ENCODE results near the gene GCN1. TPM values are rescaled to one million over a fixed set of nuclear protein-coding genes. Genes with fewer than 3 reads are reported as not detected.

The GCN1 gene
- total RNA-seq, 1 donor from 2014 or later = 52.4 TPM

DNA sequence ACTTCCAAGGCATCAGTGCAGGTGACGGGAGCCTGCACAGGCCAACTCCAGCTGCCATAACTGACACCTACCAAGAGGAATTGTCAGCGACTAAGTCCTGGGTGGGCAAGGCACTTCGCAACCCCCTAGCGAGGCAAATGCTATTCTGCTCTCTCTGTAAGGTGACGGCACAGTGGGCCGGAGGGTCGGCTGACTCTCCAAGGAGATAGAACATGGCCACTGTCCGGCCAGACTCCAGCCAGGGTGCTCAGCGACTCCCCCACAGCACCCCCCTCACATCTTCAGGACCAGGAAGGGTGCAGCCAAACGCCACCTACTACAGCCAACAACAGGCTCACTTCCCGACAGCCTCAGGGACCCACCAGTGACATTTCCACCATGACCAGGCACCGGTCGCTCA is 91.1 kb downstream of the GCN1 start:
- no peak overlapping the region for H3K4me3 ChIP-seq (ENCODE audit: low read depth, low read length)
- no peak for DNase-seq (ENCODE audit: low read depth)

GRCh38 chr12:120103044-120103338 is 91.5 kb downstream of the GCN1 start:
- TF ChIP-seq, protein P1, sequence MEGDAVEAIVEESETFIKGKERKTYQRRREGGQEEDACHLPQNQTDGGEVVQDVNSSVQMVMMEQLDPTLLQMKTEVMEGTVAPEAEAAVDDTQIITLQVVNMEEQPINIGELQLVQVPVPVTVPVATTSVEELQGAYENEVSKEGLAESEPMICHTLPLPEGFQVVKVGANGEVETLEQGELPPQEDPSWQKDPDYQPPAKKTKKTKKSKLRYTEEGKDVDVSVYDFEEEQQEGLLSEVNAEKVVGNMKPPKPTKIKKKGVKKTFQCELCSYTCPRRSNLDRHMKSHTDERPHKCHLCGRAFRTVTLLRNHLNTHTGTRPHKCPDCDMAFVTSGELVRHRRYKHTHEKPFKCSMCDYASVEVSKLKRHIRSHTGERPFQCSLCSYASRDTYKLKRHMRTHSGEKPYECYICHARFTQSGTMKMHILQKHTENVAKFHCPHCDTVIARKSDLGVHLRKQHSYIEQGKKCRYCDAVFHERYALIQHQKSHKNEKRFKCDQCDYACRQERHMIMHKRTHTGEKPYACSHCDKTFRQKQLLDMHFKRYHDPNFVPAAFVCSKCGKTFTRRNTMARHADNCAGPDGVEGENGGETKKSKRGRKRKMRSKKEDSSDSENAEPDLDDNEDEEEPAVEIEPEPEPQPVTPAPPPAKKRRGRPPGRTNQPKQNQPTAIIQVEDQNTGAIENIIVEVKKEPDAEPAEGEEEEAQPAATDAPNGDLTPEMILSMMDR (IDR thresholded peaks at IDR 0.05; ENCODE audit: insufficient read depth, low read length, severe bottlenecking) = no peak
- H3K36me3 ChIP-seq (ENCODE audit: control insufficient read depth, insufficient read depth, low read length) = peaks cover 33% of the 10 kb centered on the region
- no peak for FAIRE-seq

More for the DNA sequence above, 91.1 kb downstream of the GCN1 start:
- Histone ChIP-seq H3K36me3 (ENCODE audit: control insufficient read depth, insufficient read depth, low read length) (peaks cover 31% of the 10 kb centered on the region), H3K27me3 (ENCODE audit: control insufficient read depth, insufficient read depth, low read length) (no peaks in the 10 kb centered on the region)
- TF ChIP-seq, protein P1 (IDR thresholded peaks at IDR 0.05; ENCODE audit: insufficient read depth, low read length, severe bottlenecking) = no peak
- FAIRE-seq = no peak

GRCh38 chr12:120102189-120103043 is 92.1 kb downstream of the GCN1 start:
- FAIRE-seq (no peak), DNase-seq (ENCODE audit: low read depth) (no peak)
- Histone ChIP-seq H3K36me3 (ENCODE audit: control insufficient read depth, insufficient read depth, low read length) (peaks cover 31% of the 10 kb centered on the region), H3K27me3 (ENCODE audit: control insufficient read depth, insufficient read depth, low read length) (no peaks in the 10 kb centered on the region), H3K4me3 (ENCODE audit: low read depth, low read length) (no peak overlapping the region)
- TF ChIP-seq, protein P1 (IDR thresholded peaks at IDR 0.05; ENCODE audit: insufficient read depth, low read length, severe bottlenecking) = no peak

More at GRCh38 chr12:120103044-120103338, 91.5 kb downstream of the GCN1 start:
- Histone ChIP-seq H3K4me3 (ENCODE audit: low read depth, low read length) (no peak overlapping the region), H3K27me3 (ENCODE audit: control insufficient read depth, insufficient read depth, low read length) (no peaks in the 10 kb centered on the region)
- no peak for DNase-seq (ENCODE audit: low read depth)

DNA sequence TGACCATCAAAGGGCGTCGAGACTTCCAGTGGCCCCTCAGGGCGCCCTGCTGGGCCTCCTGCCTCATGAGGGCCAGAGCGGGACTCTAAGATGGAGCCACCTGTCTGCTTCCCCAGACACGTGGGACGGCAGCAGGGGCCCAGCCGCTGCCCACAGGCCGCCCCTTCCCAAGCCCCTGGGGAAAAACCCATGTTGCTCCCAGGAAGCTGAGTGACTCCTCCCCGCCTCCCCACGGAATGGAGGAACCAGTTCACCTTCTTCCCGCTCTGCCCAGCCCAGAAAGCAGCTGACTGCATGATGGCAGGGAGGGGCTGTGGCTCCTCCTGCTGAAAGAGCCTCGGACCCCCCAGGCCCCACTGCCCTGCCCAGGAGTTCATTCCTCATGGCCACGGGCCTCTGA is 92.9 kb downstream of the GCN1 start:
- Histone ChIP-seq H3K36me3 (ENCODE audit: control insufficient read depth, insufficient read depth, low read length) (peaks cover 33% of the 10 kb centered on the region), H3K4me3 (ENCODE audit: low read depth, low read length) (no peak overlapping the region), H3K27me3 (ENCODE audit: control insufficient read depth, insufficient read depth, low read length) (no peaks in the 10 kb centered on the region)
- no peak for DNase-seq (ENCODE audit: low read depth)
- TF ChIP-seq, protein P1 (IDR thresholded peaks at IDR 0.05; ENCODE audit: insufficient read depth, low read length, severe bottlenecking) = no peak
- no peak for FAIRE-seq

GRCh38 chr12:120101182-120101581 is 93.3 kb downstream of the GCN1 start:
- TF ChIP-seq, protein P1 (IDR thresholded peaks at IDR 0.05; ENCODE audit: insufficient read depth, low read length, severe bottlenecking) = no peak
- Histone ChIP-seq H3K27me3 (ENCODE audit: control insufficient read depth, insufficient read depth, low read length) (no peaks in the 10 kb centered on the region), H3K4me3 (ENCODE audit: low read depth, low read length) (no peak overlapping the region), H3K36me3 (ENCODE audit: control insufficient read depth, insufficient read depth, low read length) (peaks cover 34% of the 10 kb centered on the region)
- no peak for FAIRE-seq
- DNase-seq (ENCODE audit: low read depth) = no peak

DNA sequence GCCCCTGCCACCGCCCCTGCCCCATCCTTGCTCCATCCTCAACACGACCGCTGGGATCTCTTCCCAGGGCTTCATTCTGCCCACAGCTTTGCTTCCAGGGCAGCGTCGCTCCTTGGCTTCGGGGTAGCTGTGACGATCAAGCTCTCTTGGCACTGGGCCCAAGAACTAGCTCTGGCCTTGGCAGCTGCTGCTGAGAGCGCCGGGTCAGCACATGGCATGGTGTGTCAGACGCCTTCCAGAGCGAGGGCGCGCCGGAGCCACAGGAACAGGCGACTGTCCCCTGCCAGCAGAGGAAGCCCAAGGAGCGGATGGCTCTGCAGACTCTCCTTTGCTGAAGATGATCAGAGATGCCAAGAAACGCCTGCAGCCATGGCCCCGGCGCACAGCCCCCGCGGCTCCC is 93.9 kb downstream of the GCN1 start:
- peaks cover 33% of the 10 kb centered on the region for H3K36me3 ChIP-seq (ENCODE audit: control insufficient read depth, insufficient read depth, low read length)
- DNase-seq (ENCODE audit: low read depth) = no peak
- H3K27me3 ChIP-seq (ENCODE audit: control insufficient read depth, insufficient read depth, low read length) = no peaks in the 10 kb centered on the region
- H3K4me3 ChIP-seq (ENCODE audit: low read depth, low read length) = no peak overlapping the region
- TF ChIP-seq, protein P1 (IDR thresholded peaks at IDR 0.05; ENCODE audit: insufficient read depth, low read length, severe bottlenecking) = no peak
- FAIRE-seq = no peak

Data from bronchial epithelial cell (primary cell).